Measurements from ENCODE around the gene DGKQ. TPM values are rescaled to one million over a fixed set of nuclear protein-coding genes. Genes with fewer than 3 reads are reported as not detected.
A peak's percentile ranks its signal among the peaks of the same experiment; 100 is the strongest.

DGKQ gene
- total and polyA plus RNA-seq, 2 of the 13 experiments (the other 11 are each of a cell fraction or from before 2014, with no cell fraction given): 4.5 to 7.2 TPM

GRCh38 chr4:1013225-1014073 lies 40.1 kb upstream of the DGKQ start (continued):
- 0 out of 2 replicates have a peak, but pooled peaks have one; percentile 55 for TF ChIP-seq ZBTB34 (CRISPR knock-in tag; IDR thresholded peaks at IDR 0.05)
- no peak for TF ChIP-seq ZNF354B (CRISPR knock-in tag; IDR thresholded peaks at IDR 0.05)
- 0 out of 2 replicates have a peak, but pooled peaks have one; percentile 22 for TF ChIP-seq ZNF431 (CRISPR knock-in tag; IDR thresholded peaks at IDR 0.05; ENCODE audit: borderline replicate concordance, low read depth)
- TF ChIP-seq HIVEP1 (CRISPR knock-in tag; IDR thresholded peaks at IDR 0.05): peak; percentile 42; the same call in 1 of the 2 replicates
- peak; percentile 74 for TF ChIP-seq AGO2 (optimal IDR thresholded peaks at IDR 0.05; ENCODE audit: low read depth, low read length)
- TF ChIP-seq HNRNPUL1 (IDR thresholded peaks at IDR 0.05; ENCODE audit: low read depth, low read length): no peak
- TF ChIP-seq RBFOX2 (IDR thresholded peaks at IDR 0.05; ENCODE audit: low read depth, low read length): peak; percentile 61
- TF ChIP-seq KDM5B (CRISPR knock-in tag; IDR thresholded peaks at IDR 0.05; ENCODE audit: borderline replicate concordance): 0 out of 2 replicates have a peak, but pooled peaks have one; percentile 26
- no peak for TF ChIP-seq MED8 (CRISPR knock-in tag; IDR thresholded peaks at IDR 0.05; ENCODE audit: insufficient replicate concordance)
- TF ChIP-seq ZNF615 (CRISPR knock-in tag; IDR thresholded peaks at IDR 0.05; ENCODE audit: borderline replicate concordance): no peak
- TF ChIP-seq HNRNPL (IDR thresholded peaks at IDR 0.05; ENCODE audit: low read depth, low read length): peak; percentile 86; the same call in 1 of the 2 replicates
